PC-9 (cell line): ENCODE results near the gene PTPRD.

Experiments used
- CTCF ChIP-seq: fragments of 200-600 bp; sonication (generic); conservative IDR thresholded peaks from 2 replicates; pipeline ENCODE4 v1.6.1; 2017; ENCODE audit warnings: mixed run types, antibody characterized with exemption, mild to moderate bottlenecking, moderate library complexity
- EZH2 ChIP-seq: fragments of 200-600 bp; sonication (generic); IDR thresholded peaks from 2 replicates; pipeline ENCODE4 v1.8.0; 2017; ENCODE audit warnings: antibody characterized with exemption, low read depth

- TF ChIP-seq EZH2 (no peak), CTCF (no peak)
Observed at GRCh38 chr9:8649160-8649559, 1963.6 kb downstream of the PTPRD start.
